CD14-positive monocyte (primary cell): ENCODE results near the gene ELOB. TPM values are rescaled to one million over a fixed set of nuclear protein-coding genes. Genes with fewer than 3 reads are reported as not detected.

Experiments used
- DNase-seq, 3 donors: peaks; one replicate each; pipeline ENCODE4 v3.0.0-alpha.2; 2011 to 2022
- H2AFZ ChIP-seq: 2 replicates; pipeline ENCODE4 v1.6.0; 2012; ENCODE audit warnings: mild to moderate bottlenecking, low read depth, low read length, inconsistent platforms; ENCODE audit not compliant: insufficient read depth, poor library complexity, severe bottlenecking
- H3K27ac ChIP-seq, 2 donors: 1 replicate in 1 of 2; 2 replicates in 1 of 2; pipeline ENCODE4 v1.5.1; 2012 to 2013; ENCODE audit warnings: low read length in 2 of 2, control low read depth in 1 of 2, inconsistent platforms in 1 of 2, low read depth in 1 of 2, mild to moderate bottlenecking in 1 of 2
- H3K27me3 ChIP-seq, 2 donors: one replicate each; pipeline versions ENCODE4 v1.6.0 to v1.6.1; 2011 to 2013; ENCODE audit warnings: low read length in 2 of 2; ENCODE audit not compliant: control insufficient read depth in 2 of 2, insufficient read depth in 2 of 2
- H3K36me3 ChIP-seq, 2 donors: replicated peaks in 1 of 2; 1 replicate in 1 of 2; 2 replicates in 1 of 2; pipeline versions ENCODE4 v1.5.1 to v1.6.1; 2012 to 2013; ENCODE audit warnings: low read length in 2 of 2, control low read depth in 1 of 2, inconsistent platforms in 1 of 2, mild to moderate bottlenecking in 1 of 2; ENCODE audit not compliant: insufficient read depth in 2 of 2, control insufficient read depth in 1 of 2
- H3K4me1 ChIP-seq, 2 donors: 1 replicate in 1 of 2; 2 replicates in 1 of 2; pipeline versions ENCODE4 v1.5.1 to v1.6.1; 2012 to 2013; ENCODE audit warnings: low read length in 2 of 2, control low read depth in 1 of 2, inconsistent platforms in 1 of 2, mild to moderate bottlenecking in 1 of 2, moderate library complexity in 1 of 2; ENCODE audit not compliant: insufficient read depth in 2 of 2, control insufficient read depth in 1 of 2
- H3K4me2 ChIP-seq: replicated peaks from 2 replicates; pipeline ENCODE3; 2012; ENCODE audit warnings: low read length, moderate library complexity, mild to moderate bottlenecking; ENCODE audit not compliant: poor library complexity, severe bottlenecking; ENCODE audit errors: extremely low read depth
- H3K4me3 ChIP-seq, 3 experiments: fragments of 200-600 bp in 1 of 3; sonication (generic) in 1 of 3; replicated peaks in 1 of 3; 1 replicate in 2 of 3; 2 replicates in 1 of 3; pipeline ENCODE4 v1.5.1; 2011 to 2013; ENCODE audit warnings: low read length in 3 of 3, mild to moderate bottlenecking in 3 of 3, control low read depth in 2 of 3, low read depth in 2 of 3, inconsistent platforms in 1 of 3, moderate library complexity in 1 of 3
- H3K79me2 ChIP-seq: 2 replicates; pipeline ENCODE4 v1.6.0; 2012; ENCODE audit warnings: mild to moderate bottlenecking, control low read depth, inconsistent platforms, low read length, moderate library complexity; ENCODE audit not compliant: insufficient read depth
- H3K9ac ChIP-seq: 2 replicates; pipeline ENCODE4 v1.6.0; 2017; ENCODE audit warnings: low read length, mild to moderate bottlenecking; ENCODE audit not compliant: insufficient read depth, poor library complexity, severe bottlenecking
- H3K9me3 ChIP-seq, 2 donors: replicated peaks in 1 of 2; 1 replicate in 1 of 2; 2 replicates in 1 of 2; pipeline versions ENCODE4 v1.5.1 to v1.6.1; 2012 to 2013; ENCODE audit warnings: low read length in 2 of 2, control low read depth in 1 of 2; ENCODE audit not compliant: control insufficient read depth in 1 of 2, insufficient read depth in 1 of 2
- H4K20me1 ChIP-seq: 2 replicates; pipeline ENCODE4 v1.6.0; 2012; ENCODE audit warnings: mild to moderate bottlenecking, low read length, control low read depth, moderate library complexity; ENCODE audit not compliant: insufficient read depth
- H3K27ac Mint-ChIP-seq, 7 donors: one replicate each; pipeline ENCODE4 v1.8.0; 2020; ENCODE audit warnings: mild to moderate bottlenecking in 7 of 7, mixed read lengths in 7 of 7, moderate library complexity in 6 of 7, inconsistent platforms in 2 of 7
- H3K27me3 Mint-ChIP-seq, 3 donors: one replicate each; pipeline ENCODE4 v1.8.0; 2021 to 2022; ENCODE audit warnings: low read depth in 3 of 3, mild to moderate bottlenecking in 3 of 3, mixed read lengths in 3 of 3, moderate library complexity in 3 of 3, inconsistent platforms in 1 of 3
- H3K36me3 Mint-ChIP-seq, 2 donors: one replicate each; pipeline ENCODE4 v1.8.0; 2020; ENCODE audit warnings: mixed read lengths in 2 of 2, inconsistent platforms in 1 of 2, mild to moderate bottlenecking in 1 of 2
- H3K4me1 Mint-ChIP-seq: one replicate; pipeline ENCODE4 v1.8.0; 2020; ENCODE audit warnings: mild to moderate bottlenecking, mixed read lengths
- H3K4me3 Mint-ChIP-seq, 2 donors: one replicate each; pipeline ENCODE4 v1.8.0; 2020; ENCODE audit warnings: mild to moderate bottlenecking in 2 of 2, mixed read lengths in 2 of 2, moderate library complexity in 1 of 2
- H3K9me3 Mint-ChIP-seq, 7 donors: one replicate each; pipeline ENCODE4 v1.8.0; 2020 to 2022; ENCODE audit warnings: mixed read lengths in 7 of 7, mild to moderate bottlenecking in 6 of 7, moderate library complexity in 6 of 7, inconsistent platforms in 2 of 7
- CTCF ChIP-seq: fragments of 200-600 bp; IDR thresholded peaks from one replicate; pipeline ENCODE4 v1.8.0; 2022; ENCODE audit warnings: antibody characterized with exemption, mild to moderate bottlenecking
- WGBS: methylation state at CpG from one replicate; pipeline ENCODE4 v1.1.5; 2013; ENCODE audit warnings: missing lambda C conversion rate; ENCODE audit not compliant: insufficient coverage; 5-methylcytosine and 5-hydroxymethylcytosine counted together
- intact Hi-C, 2 donors: fragments of 100-400 bp; cut with micrococcal nuclease; formaldehyde crosslinking; loops; one replicate each; pipeline versions ENCODE4 v1.15.0 to v1.15.1; 2023
- polyA plus RNA-seq, 3 donors: library from polyadenylated mRNA; depleted of rRNA in 1 of 3; unstranded in 2 of 3; stranded (reverse) in 1 of 3; fragments of 300-500 nt in 2 of 3; fragments of >200 nt in 1 of 3; fragmentation: Illumina TruSeq in 2 of 3; gene quantifications; 1 replicate in 2 of 3; 2 replicates in 1 of 3; pipeline ENCODE4 v1.2.3, GENCODE V29; 2012 to 2021

The ELOB gene
- polyA plus RNA-seq, 3 donors = 150 to 405 (median 363) TPM

DNA sequence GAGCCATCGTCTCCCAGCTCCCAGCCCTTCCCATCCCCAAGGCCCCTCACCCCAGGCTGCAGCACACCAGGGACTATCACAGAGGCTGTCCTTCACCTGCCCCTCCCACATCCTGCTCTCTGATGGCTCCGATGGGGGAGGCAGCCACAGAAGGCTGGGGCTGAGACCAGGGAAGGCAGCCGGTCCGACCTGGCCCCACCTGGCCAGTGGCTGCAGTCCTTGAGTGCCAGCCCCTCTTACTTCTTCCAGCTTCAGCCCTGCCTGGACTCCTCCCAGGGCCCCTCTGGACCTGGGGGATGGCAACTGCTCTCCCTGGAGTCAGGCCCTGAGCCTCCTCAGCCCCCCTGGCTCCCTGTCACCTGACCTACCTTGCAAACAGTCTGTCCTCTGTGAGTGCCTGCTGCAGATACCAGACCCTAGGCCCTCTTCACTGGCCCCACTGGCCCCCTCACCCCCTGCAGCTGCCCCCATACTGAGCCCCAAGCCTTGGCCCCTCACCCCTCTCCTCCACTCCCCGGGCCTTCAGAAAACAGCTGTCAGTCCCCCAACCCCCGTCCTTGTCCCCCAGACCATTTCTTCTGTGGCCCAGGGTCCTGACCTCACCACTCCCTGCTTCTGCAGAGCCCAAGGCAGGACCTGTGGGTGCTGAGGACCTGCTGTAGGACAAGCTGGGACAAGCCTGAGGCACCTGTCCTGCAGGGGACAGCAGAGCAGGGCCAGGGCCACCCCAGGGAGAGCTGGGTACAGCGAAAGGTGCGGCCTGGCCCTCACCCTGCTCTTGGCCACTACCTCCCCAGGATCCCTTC lies 37.3 kb downstream of the ELOB start:
- H3K79me2 ChIP-seq = no peaks in the 10 kb centered on the region
- no peak overlapping the region for H3K27ac ChIP-seq
- H3K36me3 Mint-ChIP-seq = no peaks in the 10 kb centered on the region
- no peaks in the 10 kb centered on the region for H3K36me3 ChIP-seq
- no peaks in the 10 kb centered on the region for H3K27me3 ChIP-seq
- intact Hi-C loops = no loop called here
- no peak overlapping the region for H3K27ac Mint-ChIP-seq
- peaks cover 2% of the 10 kb centered on the region for H3K4me1 Mint-ChIP-seq
- TF ChIP-seq CTCF = no peak
- H3K9ac ChIP-seq = no peak overlapping the region
- no peak overlapping the region for H3K4me2 ChIP-seq
- H3K4me3 Mint-ChIP-seq = no peak overlapping the region
- no peak overlapping the region for H2AFZ ChIP-seq
- no peaks in the 10 kb centered on the region for H3K9me3 ChIP-seq
- DNase-seq = no peak
- no peaks in the 10 kb centered on the region for H3K9me3 Mint-ChIP-seq
- H3K27me3 Mint-ChIP-seq = peaks cover 0 to 3% (median 2%) of the 10 kb centered on the region in 3 donors
- no peak overlapping the region for H3K4me3 ChIP-seq
- no peaks in the 10 kb centered on the region for H3K4me1 ChIP-seq
- no peaks in the 10 kb centered on the region for H4K20me1 ChIP-seq
- WGBS = 84% methylated on average over 6 of the region's 8 CpGs

DNA sequence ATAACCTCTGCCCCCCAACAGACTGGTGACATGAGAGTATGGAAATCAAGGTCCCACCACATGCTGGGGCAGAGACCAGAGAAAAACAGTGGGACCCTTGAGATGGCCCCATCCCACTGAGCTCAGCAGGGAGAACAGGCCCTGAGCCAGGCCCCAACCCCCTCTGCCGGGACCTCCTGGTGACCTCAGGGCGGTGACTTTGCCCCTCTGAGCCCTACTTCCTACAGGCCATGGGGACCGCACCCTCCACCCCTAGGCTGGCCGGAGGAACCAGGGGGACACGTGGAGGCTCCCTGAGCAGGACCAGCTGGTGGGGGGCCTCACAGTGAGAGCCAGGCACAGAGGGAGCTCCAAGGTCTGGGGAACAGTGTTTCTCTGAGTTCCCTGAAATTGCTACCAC lies 38.5 kb downstream of the ELOB start:
- Mint-ChIP-seq H3K27me3 (peaks cover 0 to 5% (median 2%) of the 10 kb centered on the region in 3 donors), H3K36me3 (no peaks in the 10 kb centered on the region), H3K4me3 (no peak overlapping the region), H3K9me3 (no peaks in the 10 kb centered on the region), H3K27ac (no peak overlapping the region), H3K4me1 (peaks cover 3% of the 10 kb centered on the region)
- no peak for DNase-seq
- TF ChIP-seq CTCF = no peak
- no peaks in the 10 kb centered on the region for H3K4me1 ChIP-seq
- H3K4me2 ChIP-seq = no peak overlapping the region
- H2AFZ ChIP-seq = no peak overlapping the region
- H3K27me3 ChIP-seq = no peaks in the 10 kb centered on the region
- no peak overlapping the region for H3K4me3 ChIP-seq
- no peaks in the 10 kb centered on the region for H4K20me1 ChIP-seq
- H3K79me2 ChIP-seq = no peaks in the 10 kb centered on the region
- 93% methylated on average over 3 of the region's 5 CpGs for WGBS
- intact Hi-C loops = no loop called here
- H3K27ac ChIP-seq = no peak overlapping the region
- no peak overlapping the region for H3K9ac ChIP-seq
- no peaks in the 10 kb centered on the region for H3K36me3 ChIP-seq
- H3K9me3 ChIP-seq = no peaks in the 10 kb centered on the region
